ENCODE results near the gene CRLF3.
"Not testable (repeated sequence)": the region's sequence is repeated elsewhere in the genome, so short reads cannot be mapped to it uniquely, and the experiment has no call there.

Gene CRLF3

DNA sequence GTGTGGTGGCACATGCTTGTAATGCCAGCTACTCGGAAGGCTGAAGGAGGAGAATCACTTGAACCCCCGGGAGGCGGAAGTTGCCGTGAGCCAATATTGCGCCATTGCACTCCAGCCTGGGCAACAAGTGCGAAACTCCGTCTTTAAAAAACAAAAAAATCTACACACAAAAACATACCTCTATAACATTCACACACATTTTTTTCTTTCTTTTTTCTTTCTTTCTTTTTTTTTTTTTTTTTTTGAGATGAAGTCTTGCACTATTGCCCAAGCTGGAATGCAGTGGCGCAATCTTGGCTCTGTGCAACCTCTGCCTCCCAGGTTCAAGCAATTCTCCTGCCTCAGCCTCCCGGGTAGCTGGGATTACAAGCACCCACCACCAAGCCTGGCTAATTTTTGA, 9.6 kb downstream of the CRLF3 start:
- not testable (repeated sequence) for DNase-seq (ENCODE audit: low read depth)

DNA sequence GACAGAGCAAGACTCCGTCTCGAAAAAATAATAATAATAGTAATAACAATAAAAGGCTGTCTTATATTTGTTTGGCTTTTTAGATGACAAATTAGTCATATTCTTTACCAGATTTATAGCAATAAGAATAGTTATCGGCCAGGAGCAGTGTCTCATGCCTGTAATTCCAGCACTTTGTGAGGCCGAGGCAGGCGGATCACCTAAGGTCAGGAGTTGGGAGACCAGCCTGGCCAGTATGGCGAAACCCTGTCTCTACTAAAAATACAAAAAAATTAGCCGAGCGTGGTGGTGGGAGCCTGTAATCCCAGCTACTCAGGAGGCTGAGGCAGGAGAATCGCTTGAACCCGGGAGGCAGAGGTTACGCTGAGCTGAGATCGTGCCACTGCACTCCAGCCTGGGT, 10.3 kb downstream of the CRLF3 start:
- not testable (repeated sequence) for DNase-seq (ENCODE audit: low read depth)

DNA sequence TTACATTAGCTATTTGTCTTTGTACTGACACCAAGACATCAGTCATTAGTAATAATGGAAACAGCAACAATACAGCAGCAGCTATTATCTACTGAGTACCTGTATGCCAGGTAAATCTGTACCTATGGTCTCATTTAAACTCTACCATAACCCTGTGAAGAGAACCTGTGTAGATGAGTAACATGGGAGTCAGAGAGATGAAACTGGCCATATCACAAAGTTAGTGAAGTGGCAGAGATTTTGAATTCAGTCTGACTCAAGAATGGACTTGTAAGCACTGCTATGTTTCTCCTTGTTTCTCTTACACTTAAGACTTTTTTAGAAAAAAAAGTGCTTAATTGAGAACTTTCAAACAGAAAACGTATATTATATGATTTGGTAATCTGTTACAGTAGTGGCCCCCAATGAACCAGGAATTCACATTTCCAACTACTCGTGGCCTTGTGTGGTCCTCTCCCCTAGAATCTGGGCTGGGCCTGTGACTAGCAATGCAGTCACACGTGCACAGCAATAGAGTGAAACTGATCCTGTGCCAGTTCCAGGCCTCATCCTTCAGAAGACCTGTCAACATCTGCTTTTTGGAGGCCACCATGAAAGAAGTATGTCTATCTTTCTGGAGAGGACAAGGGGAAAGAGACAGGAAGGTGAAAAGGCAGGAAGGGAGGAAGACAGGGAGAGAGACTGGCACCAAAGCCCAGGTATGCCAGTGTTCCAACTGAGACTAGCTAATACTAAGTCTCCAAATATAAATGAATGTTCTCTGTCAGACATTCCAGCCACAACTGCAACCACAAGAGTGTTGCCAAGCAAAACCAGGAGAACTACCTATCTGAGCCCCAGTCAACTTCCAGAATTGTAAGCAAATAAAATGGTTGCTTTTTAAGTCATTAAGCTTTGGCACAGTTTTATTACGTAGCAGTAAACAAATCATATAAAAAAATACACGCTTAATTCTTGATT, 12.0 kb downstream of the CRLF3 start:
- DNase-seq (ENCODE audit: low read depth) = no peak

GRCh38 chr17:30809867-30810266, 14.6 kb downstream of the CRLF3 start:
- no peak for DNase-seq (ENCODE audit: low read depth)

- DNase-seq (ENCODE audit: low read depth) = no peak
Observed at GRCh38 chr17:30808785-30809286, 15.7 kb downstream of the CRLF3 start.

DNA sequence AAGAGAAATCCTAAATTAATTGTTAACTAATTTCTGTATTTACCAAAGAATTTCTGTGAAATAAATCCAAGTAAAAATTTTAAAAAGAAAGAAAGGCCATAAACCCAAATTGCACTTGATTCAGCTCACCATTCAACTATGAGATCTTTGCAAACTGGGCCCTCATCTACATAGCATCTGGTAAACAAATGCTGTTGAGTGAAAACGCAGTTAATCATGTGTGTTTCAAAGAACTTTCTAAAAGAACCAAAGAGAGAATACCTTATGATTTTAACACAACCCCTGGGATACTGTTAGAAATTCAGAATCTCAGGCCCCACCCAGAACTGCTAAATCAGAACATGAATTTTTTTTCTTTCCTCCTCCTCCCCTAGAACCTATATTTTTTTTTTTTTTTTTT, 16.6 kb downstream of the CRLF3 start:
- no peak for DNase-seq (ENCODE audit: low read depth)

DNA sequence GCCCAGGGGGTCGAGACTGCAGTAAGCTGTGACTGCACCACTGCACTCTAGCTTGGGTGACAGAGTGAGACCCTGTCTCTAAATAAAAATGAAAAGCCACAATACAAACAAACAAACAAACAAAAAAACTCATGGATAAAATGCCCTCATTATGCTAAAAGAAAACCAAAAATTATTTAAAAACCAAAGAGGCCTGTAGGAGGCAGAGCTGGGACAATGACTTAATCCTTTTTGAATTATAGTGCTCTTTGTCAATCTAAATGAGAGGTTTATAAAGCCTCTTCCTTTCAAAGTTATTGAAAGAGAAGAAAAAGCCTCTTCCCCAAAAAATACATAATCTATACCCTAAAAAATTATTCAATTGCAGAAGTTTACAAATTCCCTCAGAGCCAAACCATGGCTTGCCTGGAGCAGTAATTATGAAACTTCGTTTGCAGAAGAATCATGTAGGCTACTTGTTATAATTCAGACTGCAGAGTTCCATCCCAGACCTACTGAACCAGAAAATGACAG, 18.5 kb downstream of the CRLF3 start:
- no peak for DNase-seq (ENCODE audit: low read depth)

- no peak for DNase-seq (ENCODE audit: low read depth)
Observed at GRCh38 chr17:30801671-30802070, 22.8 kb downstream of the CRLF3 start.

- DNase-seq (ENCODE audit: low read depth) = no peak
Observed at GRCh38 chr17:30796016-30796415, 28.5 kb downstream of the CRLF3 start.

GRCh38 chr17:30794372-30794771, 30.1 kb downstream of the CRLF3 start:
- DNase-seq (ENCODE audit: low read depth) = no peak

GRCh38 chr17:30793282-30793977, 31.1 kb downstream of the CRLF3 start:
- no peak for DNase-seq (ENCODE audit: low read depth)

DNA sequence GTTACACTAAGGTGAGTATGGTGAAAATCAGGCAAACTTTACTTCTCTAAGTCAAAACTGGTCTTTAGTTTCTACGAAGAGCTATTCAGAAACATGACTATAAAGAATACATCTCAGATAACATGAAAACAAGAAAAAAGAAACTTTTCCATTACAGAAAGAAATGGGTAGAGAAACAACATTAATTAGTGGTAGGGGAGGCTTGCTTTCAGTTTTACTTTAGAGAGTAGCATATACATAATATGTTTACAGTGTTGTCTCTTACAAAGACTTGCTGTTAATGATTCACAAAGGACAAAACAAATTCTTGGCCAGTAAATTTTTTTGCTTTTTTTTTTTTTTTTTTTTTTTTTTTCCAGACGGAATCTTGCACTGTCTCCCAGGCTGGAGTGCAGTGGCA, 34.2 kb downstream of the CRLF3 start:
- no peak for DNase-seq (ENCODE audit: low read depth)

GRCh38 chr17:30788918-30789317, 35.6 kb downstream of the CRLF3 start:
- no peak for DNase-seq (ENCODE audit: low read depth)

DNA sequence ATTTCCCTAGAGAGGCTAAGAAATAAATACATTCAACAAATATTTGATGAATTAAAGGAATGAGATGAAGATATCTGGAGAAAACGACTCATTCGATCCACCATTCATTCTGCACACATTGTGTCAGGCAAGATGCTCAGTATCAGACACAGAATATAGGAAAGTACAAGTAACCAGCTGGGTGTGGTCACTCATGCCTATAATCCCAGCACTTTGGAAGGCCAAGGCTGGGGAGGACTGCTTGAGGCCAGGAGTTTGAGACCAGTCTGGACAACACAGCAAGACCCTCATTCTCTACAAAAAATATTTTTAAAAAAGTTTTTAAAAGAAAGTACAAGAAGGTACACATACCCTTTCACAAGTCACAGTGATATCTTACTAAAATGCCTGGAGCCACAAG, 42.3 kb downstream of the CRLF3 start:
- DNase-seq (ENCODE audit: low read depth) = no peak

- no peak for DNase-seq (ENCODE audit: low read depth)
Observed at GRCh38 chr17:30780343-30780742, 44.1 kb downstream of the CRLF3 start.

DNA sequence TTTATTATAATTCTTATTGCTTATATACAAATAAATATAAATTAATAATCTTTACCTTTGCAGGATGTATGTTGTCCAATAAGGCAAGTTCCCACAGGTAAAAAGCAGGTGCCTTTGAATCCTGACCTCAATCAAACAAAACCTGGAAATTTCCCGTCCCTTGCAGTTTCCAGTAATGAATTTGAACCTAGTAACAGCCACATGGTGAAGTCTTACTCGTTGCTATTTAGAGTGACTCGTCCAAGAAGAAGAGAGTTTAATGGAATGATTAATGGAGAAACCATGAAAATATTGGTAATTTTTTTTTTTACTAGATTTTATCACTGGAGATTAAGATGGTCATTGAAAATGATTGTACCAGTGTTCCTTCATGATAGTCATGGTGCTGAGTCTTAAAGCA, 55.7 kb downstream of the CRLF3 start:
- not testable (repeated sequence) for DNase-seq (ENCODE audit: low read depth)

- DNase-seq (ENCODE audit: low read depth) = not testable (repeated sequence)
Observed at GRCh38 chr17:30767641-30768404, 56.7 kb downstream of the CRLF3 start.

DNA sequence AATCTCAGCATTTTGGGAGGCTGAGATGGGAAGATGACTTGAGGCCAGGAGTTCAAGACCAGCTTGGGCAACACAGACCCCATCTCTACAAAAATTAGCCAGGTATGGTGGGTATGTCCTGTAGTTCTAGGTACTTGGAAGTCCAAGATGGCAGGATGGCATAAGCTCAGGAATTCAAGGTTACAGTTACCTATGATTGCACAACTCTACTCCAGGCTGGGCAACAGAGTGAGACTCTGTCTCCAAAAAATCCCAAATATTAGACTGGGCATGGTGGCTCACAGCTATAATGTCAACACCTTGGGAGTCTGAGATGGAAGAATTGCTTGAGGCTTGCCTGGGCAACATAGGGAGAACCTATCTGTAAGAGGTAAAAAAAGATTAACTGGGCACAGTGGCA, 63.4 kb downstream of the CRLF3 start:
- DNase-seq (ENCODE audit: low read depth) = no peak

DNA sequence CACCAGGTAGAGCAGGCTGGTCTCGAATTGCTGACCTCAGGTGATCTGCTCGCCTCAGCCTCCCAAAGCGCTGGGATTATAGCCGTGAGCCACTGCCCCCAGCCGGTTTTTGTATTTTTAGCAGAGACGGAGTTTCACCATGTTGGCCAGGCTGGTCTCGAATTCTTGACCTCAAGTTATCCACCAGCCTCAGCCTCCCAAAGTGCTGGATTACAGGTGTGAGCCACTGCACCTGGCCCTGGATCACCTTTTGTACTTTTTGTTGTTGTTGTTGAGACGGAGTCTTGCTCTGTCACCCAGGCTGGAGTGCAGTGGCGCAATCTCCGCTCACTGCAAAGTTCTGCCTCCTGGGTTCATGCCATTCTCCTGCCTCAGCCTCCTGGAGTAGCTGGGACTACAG, 71.2 kb downstream of the CRLF3 start:
- DNase-seq (ENCODE audit: low read depth) = not testable (repeated sequence)

DNA sequence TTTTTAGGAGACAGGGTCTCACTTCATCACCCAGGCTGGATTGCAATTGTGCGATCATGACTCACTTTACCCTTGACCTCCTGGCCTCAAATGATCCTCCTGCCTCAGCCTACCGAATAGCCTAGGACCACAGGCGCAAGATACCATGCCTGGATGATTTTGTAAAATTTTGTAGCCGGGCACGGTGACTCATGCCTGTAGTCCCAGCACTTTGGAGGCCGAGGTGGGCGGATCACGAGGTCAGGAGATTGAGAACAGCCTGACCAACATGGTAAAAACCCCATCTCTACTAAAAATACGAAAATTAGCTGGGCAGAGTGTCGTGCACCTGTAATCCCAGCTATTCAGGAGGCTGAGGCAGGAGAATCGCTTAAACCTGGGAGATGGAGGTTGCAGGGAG, 73.5 kb downstream of the CRLF3 start:
- not testable (repeated sequence) for DNase-seq (ENCODE audit: low read depth)

DNA sequence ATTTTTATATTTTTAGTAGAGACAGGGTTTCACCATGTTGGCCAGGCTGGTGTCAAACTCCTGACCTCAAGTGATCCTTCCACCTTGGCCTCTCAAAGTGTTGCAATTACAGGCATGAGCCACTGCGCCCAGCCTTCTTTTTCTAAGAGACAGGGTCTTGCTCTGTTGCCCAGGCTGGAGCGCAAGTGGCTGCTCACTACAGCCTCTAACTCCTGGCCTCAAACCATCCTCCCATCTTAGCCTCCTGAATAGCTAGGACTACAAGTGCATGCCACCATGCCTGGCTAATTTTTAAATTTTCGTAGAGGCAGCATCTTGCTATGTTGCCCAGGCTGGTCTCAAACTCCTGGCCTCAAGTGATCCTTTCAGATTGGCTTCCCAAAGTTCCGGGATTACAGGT, 76.9 kb downstream of the CRLF3 start:
- not testable (repeated sequence) for DNase-seq (ENCODE audit: low read depth)

DNA sequence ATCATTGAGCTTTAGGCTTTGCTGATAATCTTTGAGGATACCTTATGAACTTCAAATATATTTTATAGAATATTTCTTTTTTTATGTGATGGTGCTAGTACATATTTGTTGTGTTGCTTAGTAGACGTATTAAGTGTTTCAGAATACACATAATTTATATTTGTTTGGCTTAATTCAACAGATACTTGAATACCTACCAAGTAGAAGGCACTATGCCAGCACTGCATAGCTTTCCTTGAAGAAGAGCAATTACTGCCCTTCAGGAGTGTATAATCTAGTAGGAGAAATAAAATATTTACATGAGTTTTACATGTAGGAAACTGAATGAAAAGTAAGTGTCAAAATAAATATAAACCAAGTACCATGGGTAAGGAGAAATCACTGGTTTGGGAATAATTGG, 81.8 kb downstream of the CRLF3 start:
- DNase-seq (ENCODE audit: low read depth) = not testable (repeated sequence)

Measured in stimulated activated CD8-positive, alpha-beta memory T cell treated with anti-CD3 and anti-CD28 coated beads, Interleukin-15, amount 100 ng/mL, for 24 hours (primary cell).